ENCODE data around the gene SLC14A1.

- no peak for TF ChIP-seq CTCF (IDR thresholded peaks at IDR 0.05)
- no peak for TF ChIP-seq POLR2A (IDR thresholded peaks at IDR 0.05)
Observed at GRCh38 chr18:45722899-45723298, 1.1 kb upstream of the SLC14A1 start.
